GM04503 (cell line): Measurements from ENCODE around the gene LRRC57.
"Not testable (repeated sequence)": the region's sequence is repeated elsewhere in the genome, so short reads cannot be mapped to it uniquely, and the experiment has no call there.

Experiments
- DNase-seq: peaks from one replicate; pipeline ENCODE4 v3.0.0-alpha.2; 2012; ENCODE audit warnings: low read depth

The LRRC57 gene

GRCh38 chr15:42548249-42549031 is at the start of gene LRRC57, which contains the start of gene HAUS2:
TSS of gene LRRC57 (minus strand) at chr15:42548793. CDS start at chr15:42548434, 359 bp downstream.
TSS of gene HAUS2 (plus strand) at chr15:42548838. CDS start at chr15:42548873, 35 bp downstream.
- peak; percentile 28 for DNase-seq

DNA sequence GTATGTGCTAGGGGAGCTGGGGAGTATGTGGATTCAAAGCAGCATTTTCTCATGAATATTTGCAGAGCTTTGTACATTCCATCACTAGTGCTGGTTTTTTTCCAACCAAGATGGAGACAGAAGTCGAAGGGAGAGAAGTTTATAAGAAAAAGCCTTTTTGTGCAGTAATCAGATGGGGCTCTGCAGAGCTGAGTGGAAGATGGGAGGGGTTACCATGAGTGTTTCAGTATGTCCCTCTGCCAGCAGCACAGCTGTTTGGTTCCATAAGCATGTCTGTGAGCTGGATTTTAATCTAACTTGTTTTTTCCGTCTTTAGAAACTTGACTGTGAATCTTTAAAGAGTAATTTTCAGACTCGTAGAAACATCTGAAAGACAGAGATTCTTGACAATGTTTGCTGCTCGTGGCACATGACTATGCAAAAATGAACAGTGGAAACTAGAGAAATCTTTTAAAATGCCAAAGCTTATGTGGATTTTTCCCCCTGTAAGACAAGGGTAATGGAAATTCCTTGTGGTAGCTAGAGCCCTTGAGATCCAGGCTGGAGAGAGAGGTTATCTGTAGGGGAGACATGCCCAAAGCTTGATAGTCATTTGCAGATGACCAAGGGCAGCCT is 47.1 kb upstream of the LRRC57 start:
- no peak for DNase-seq

DNA sequence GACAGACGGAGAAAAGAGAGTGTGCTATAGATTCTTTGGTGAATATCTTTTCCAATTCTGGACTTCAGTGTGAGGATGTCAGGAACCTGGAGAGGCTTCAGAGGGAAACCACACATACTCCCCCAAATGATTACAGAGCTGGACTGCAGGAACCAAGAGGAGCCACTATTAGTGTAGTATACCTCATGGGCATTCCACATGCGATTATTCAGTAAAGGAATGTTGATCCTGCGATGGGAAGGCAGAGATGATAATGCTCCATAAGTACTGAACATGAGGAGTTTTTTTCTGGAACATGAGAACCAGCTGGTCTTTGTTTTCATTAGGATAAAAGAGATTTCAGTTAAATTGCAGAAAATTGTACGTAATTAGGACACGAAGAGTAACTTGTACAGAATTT is 45.5 kb upstream of the LRRC57 start:
- no peak for DNase-seq

- DNase-seq: no peak
Measured at GRCh38 chr15:42593143-42593542, 44.5 kb upstream of the LRRC57 start.

DNA sequence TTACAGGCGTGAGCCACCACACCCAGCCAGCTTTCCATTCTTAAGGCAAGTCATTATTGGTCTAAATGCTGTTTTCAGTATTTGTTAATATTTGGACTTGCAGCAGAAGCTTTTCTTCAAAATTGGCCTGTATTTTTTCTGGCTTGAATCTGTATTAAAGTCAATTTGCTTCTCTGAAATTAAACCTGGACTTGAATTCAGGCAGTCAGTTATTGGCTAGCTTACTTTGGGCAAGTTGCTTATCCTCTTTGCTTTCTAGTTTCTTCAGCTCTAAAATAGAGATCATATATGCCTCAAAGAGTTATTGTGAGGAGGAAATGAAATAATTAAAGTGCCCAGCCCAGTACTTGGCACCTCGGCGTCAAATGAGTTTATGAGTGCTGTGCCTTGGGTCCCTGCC is 44.1 kb upstream of the LRRC57 start:
- DNase-seq: no peak

DNA sequence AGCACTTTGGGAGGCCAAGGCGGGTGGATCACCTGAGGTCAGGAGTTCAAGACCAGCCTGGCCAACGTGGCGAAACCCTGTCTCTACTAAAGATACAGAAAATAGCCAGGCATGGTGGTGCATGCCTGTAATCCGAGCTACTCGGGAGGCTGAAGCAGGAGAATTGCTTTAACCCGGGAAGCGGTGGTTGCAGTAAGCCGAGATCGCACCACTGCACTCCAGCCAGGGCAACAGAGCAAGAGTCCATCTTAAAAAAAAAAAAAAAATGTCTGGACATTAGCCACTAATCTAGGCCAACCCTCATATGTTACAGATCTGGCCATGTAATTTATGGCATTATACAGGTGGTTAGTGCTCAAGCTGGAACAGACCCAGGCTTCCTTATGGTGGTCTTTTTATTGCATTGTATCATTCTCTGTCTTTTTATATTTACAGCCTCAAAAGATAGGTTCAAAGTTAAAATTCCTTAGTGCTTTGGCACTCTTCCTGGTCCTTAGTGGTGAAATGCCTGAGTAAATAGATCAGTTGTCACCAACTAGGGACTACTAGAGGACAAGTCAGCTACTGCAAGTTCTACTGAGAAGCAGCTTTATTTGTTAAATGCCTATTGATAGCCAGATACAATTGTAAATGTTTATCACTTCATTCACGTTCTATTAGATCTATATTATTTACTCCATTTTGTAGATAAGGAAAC is 42.8 kb upstream of the LRRC57 start:
- no peak for DNase-seq

DNA sequence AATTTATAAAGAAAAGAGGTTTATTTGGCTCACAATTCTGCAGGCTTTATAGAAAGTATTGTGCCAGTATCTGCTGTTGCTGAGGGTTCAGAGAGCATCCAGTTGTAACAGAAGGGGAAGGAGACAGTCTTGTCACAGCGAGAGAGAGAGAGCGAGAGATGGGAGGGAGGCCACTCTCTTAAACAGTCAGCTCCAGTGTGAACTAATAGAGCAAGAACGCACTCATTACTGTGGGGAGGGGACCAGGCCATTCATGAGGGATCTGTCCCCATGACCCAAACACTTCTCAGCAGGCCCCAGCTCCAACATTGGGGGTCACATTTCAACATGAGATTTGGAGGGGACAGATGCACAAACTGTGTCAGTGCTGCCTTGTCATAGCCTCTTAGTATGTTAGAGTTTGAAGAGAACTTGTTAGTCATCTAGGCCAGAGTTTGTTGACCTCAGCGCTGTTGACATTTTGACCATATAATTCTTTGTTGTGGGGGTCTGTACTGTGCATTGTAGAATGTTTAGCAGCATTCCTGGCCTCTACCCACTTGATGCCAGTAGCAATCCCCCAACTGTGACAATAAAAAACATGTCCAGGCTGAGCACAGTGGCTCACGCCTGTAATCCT is 42.1 kb upstream of the LRRC57 start:
- DNase-seq: no peak

- DNase-seq: no peak
Measured at GRCh38 chr15:42584031-42584765, 35.6 kb upstream of the LRRC57 start.

GRCh38 chr15:42582569-42583375 is 34.2 kb upstream of the LRRC57 start:
- no peak for DNase-seq

DNA sequence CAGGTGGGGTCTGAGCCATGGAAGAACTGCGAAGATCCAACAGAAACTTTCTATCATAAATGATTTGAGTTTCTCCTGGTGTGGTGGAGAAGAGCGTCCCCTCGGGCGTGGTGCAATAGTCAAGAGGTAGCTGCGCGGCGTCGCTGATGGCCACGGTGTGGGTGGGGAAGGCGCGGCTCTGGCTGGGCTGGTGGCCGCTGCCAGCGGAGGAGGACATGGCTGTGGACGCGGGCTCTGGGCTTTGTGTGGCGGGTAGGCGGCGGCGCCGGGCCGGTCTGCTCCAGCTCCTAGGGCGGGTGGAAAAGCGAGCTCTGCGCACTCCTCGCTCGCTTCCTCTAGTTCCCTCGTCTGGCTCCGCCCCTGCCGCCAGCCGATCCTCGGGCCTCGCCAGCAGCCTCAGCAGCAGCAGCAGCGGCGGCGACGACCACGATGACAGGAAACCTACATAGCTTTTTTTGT is 32.7 kb upstream of the LRRC57 start:
- DNase-seq: no peak

GRCh38 chr15:42578984-42579537 is 30.5 kb upstream of the LRRC57 start:
- DNase-seq: no peak

DNA sequence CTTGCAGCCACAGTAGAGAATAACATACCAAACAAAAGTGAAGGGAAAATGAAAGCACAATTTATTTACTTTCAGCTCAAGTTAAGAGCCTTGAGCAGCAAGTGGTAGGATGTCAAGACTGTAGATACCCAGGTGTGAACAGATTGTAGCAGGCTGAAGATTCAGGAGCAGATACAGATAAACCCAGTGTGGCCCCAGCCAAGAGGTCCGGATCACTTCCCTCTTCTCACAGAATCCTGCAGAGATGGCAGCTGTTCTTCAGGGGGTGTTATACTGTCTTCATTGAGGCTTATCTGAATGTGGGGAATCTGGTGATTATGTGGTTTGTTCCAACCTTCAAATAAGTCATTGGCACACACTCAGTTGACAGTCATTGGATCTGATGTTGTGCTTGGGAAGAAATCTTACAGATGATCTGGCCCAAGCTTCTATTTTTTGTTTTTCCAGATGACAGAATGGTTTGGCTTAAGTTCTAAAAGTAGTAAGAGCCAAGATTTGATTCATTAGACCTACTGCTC is 29.0 kb upstream of the LRRC57 start:
- peak; percentile 70 for DNase-seq

DNA sequence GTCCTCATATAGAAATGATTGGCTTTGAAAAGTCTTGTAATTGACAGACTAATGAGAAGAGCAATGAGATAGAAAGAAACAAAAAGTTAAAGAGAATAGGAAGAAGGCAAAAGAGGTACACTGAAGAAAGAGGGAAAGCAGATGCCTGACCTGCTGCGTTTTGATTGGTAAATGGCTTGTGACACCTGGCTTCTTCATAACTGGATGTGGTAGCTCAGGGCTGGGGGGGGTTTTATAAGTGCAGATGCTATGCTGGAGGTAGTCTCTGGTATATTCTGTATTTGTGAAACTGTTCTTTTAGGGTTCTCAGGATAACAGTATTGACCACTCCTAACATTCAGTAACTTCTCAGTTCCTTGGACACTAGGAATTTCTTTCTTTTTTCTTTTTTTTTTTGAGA is 28.2 kb upstream of the LRRC57 start:
- no peak for DNase-seq

DNA sequence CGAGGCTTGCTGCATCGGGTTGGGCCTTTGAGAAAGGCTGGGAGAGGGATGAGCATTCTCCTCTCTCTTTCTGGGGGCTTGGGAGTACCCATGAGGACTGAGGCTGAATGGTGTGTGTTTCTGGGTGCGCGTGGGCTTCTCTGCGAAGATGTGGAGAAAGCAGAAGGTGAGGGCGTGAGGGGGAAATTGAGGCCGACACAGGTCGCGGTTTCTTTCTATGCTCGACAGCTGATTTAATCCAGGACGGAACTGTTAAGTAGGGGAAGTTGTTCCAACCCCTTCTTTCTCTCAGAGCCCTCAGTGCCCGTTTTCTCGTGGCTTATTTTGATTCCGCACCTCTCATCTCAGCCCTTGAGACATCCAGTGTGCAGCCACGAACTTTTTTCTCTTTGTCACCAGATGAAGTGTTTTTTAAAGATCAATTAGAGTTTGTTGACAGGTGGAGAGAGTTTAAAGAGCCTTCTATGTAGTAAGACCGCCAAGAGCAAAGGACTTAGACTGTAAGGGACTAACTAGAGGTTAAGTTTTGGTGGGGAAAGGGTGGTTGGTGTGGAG is 27.5 kb upstream of the LRRC57 start:
- DNase-seq: no peak

DNA sequence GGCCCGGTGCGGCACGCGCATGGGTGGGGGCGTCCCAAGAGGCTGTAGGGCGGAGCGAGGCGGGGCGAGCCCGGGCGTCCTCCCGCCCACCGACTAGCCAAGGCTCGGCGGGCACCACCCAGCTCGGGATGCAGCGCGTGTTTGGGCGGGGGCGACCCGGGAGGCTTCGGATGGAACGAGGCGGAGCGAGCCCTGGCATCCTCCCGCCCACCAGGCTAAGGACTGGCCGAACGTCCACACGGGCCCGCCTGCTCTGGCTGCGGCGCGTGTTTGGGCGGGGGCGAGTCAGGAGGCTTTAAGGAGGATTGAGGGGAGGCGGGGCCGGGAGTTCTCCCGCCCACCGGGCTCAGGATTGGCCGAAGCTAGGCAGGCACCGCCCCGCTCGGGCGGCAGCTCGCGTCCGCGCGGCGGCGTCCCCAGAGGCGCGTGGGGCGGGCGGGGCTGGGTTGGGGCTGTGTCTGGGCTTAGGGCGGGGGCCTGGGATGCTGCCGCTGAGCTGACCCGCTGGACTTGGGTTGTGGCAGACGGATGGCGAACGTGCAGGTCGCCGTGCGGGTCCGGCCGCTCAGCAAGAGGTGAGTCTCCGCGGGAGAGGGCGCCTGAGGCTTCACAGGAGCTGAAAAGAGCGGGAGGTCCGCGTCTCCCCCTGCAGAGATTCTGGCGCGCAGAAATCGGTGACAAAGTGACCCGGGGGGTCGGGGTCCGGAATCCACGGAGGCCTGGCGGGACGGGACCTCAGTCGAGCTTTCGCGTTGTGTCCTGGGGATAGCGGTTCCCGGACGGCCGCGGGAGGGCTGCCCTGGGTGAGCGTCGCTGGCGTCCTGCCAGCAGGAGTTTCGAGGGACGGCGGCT is 26.8 kb upstream of the LRRC57 start, which contains the start of gene STARD9:
Gene STARD9 (plus strand): TSS at position 419 of the 852 bp plus-strand sequence. CDS start 110 bp downstream, at position 529.
- DNase-seq: peak; percentile 87

GRCh38 chr15:42558739-42559138 is 10.1 kb upstream of the LRRC57 start:
- DNase-seq: no peak

- DNase-seq: not testable (repeated sequence)
Measured at GRCh38 chr15:42556550-42557207, 8.1 kb upstream of the LRRC57 start.

GRCh38 chr15:42553554-42553953 is 5.0 kb upstream of the LRRC57 start:
- no peak for DNase-seq
